CD14-positive monocyte (primary cell): ENCODE measurements around the gene CDC37L1. TPM values are rescaled to one million over a fixed set of nuclear protein-coding genes. Genes with fewer than 3 reads are reported as not detected.

Experiments used
- DNase-seq, 3 donors: peaks; one replicate each; pipeline ENCODE4 v3.0.0-alpha.2; 2011 to 2022
- H2AFZ ChIP-seq: 2 replicates; pipeline ENCODE4 v1.6.0; 2012; ENCODE audit warnings: mild to moderate bottlenecking, low read depth, low read length, inconsistent platforms; ENCODE audit not compliant: insufficient read depth, poor library complexity, severe bottlenecking
- H3K27ac ChIP-seq, 2 donors: 1 replicate in 1 of 2; 2 replicates in 1 of 2; pipeline ENCODE4 v1.5.1; 2012 to 2013; ENCODE audit warnings: low read length in 2 of 2, control low read depth in 1 of 2, inconsistent platforms in 1 of 2, low read depth in 1 of 2, mild to moderate bottlenecking in 1 of 2
- H3K27me3 ChIP-seq, 2 donors: one replicate each; pipeline versions ENCODE4 v1.6.0 to v1.6.1; 2011 to 2013; ENCODE audit warnings: low read length in 2 of 2; ENCODE audit not compliant: control insufficient read depth in 2 of 2, insufficient read depth in 2 of 2
- H3K36me3 ChIP-seq, 2 donors: replicated peaks in 1 of 2; 1 replicate in 1 of 2; 2 replicates in 1 of 2; pipeline versions ENCODE4 v1.5.1 to v1.6.1; 2012 to 2013; ENCODE audit warnings: low read length in 2 of 2, control low read depth in 1 of 2, inconsistent platforms in 1 of 2, mild to moderate bottlenecking in 1 of 2; ENCODE audit not compliant: insufficient read depth in 2 of 2, control insufficient read depth in 1 of 2
- H3K4me1 ChIP-seq, 2 donors: 1 replicate in 1 of 2; 2 replicates in 1 of 2; pipeline versions ENCODE4 v1.5.1 to v1.6.1; 2012 to 2013; ENCODE audit warnings: low read length in 2 of 2, control low read depth in 1 of 2, inconsistent platforms in 1 of 2, mild to moderate bottlenecking in 1 of 2, moderate library complexity in 1 of 2; ENCODE audit not compliant: insufficient read depth in 2 of 2, control insufficient read depth in 1 of 2
- H3K4me2 ChIP-seq: replicated peaks from 2 replicates; pipeline ENCODE3; 2012; ENCODE audit warnings: low read length, moderate library complexity, mild to moderate bottlenecking; ENCODE audit not compliant: poor library complexity, severe bottlenecking; ENCODE audit errors: extremely low read depth
- H3K4me3 ChIP-seq, 3 experiments: fragments of 200-600 bp in 1 of 3; sonication (generic) in 1 of 3; replicated peaks in 1 of 3; 1 replicate in 2 of 3; 2 replicates in 1 of 3; pipeline ENCODE4 v1.5.1; 2011 to 2013; ENCODE audit warnings: low read length in 3 of 3, mild to moderate bottlenecking in 3 of 3, control low read depth in 2 of 3, low read depth in 2 of 3, inconsistent platforms in 1 of 3, moderate library complexity in 1 of 3
- H3K79me2 ChIP-seq: 2 replicates; pipeline ENCODE4 v1.6.0; 2012; ENCODE audit warnings: mild to moderate bottlenecking, control low read depth, inconsistent platforms, low read length, moderate library complexity; ENCODE audit not compliant: insufficient read depth
- H3K9ac ChIP-seq: 2 replicates; pipeline ENCODE4 v1.6.0; 2017; ENCODE audit warnings: low read length, mild to moderate bottlenecking; ENCODE audit not compliant: insufficient read depth, poor library complexity, severe bottlenecking
- H3K9me3 ChIP-seq, 2 donors: replicated peaks in 1 of 2; 1 replicate in 1 of 2; 2 replicates in 1 of 2; pipeline versions ENCODE4 v1.5.1 to v1.6.1; 2012 to 2013; ENCODE audit warnings: low read length in 2 of 2, control low read depth in 1 of 2; ENCODE audit not compliant: control insufficient read depth in 1 of 2, insufficient read depth in 1 of 2
- H4K20me1 ChIP-seq: 2 replicates; pipeline ENCODE4 v1.6.0; 2012; ENCODE audit warnings: mild to moderate bottlenecking, low read length, control low read depth, moderate library complexity; ENCODE audit not compliant: insufficient read depth
- H3K27ac Mint-ChIP-seq, 7 donors: one replicate each; pipeline ENCODE4 v1.8.0; 2020; ENCODE audit warnings: mild to moderate bottlenecking in 7 of 7, mixed read lengths in 7 of 7, moderate library complexity in 6 of 7, inconsistent platforms in 2 of 7
- H3K27me3 Mint-ChIP-seq, 3 donors: one replicate each; pipeline ENCODE4 v1.8.0; 2021 to 2022; ENCODE audit warnings: low read depth in 3 of 3, mild to moderate bottlenecking in 3 of 3, mixed read lengths in 3 of 3, moderate library complexity in 3 of 3, inconsistent platforms in 1 of 3
- H3K36me3 Mint-ChIP-seq, 2 donors: one replicate each; pipeline ENCODE4 v1.8.0; 2020; ENCODE audit warnings: mixed read lengths in 2 of 2, inconsistent platforms in 1 of 2, mild to moderate bottlenecking in 1 of 2
- H3K4me1 Mint-ChIP-seq: one replicate; pipeline ENCODE4 v1.8.0; 2020; ENCODE audit warnings: mild to moderate bottlenecking, mixed read lengths
- H3K4me3 Mint-ChIP-seq, 2 donors: one replicate each; pipeline ENCODE4 v1.8.0; 2020; ENCODE audit warnings: mild to moderate bottlenecking in 2 of 2, mixed read lengths in 2 of 2, moderate library complexity in 1 of 2
- H3K9me3 Mint-ChIP-seq, 7 donors: one replicate each; pipeline ENCODE4 v1.8.0; 2020 to 2022; ENCODE audit warnings: mixed read lengths in 7 of 7, mild to moderate bottlenecking in 6 of 7, moderate library complexity in 6 of 7, inconsistent platforms in 2 of 7
- WGBS: methylation state at CpG from one replicate; pipeline ENCODE4 v1.1.5; 2013; ENCODE audit warnings: missing lambda C conversion rate; ENCODE audit not compliant: insufficient coverage; 5-methylcytosine and 5-hydroxymethylcytosine counted together
- intact Hi-C, 2 donors: fragments of 100-400 bp; cut with micrococcal nuclease; formaldehyde crosslinking; loops; one replicate each; pipeline versions ENCODE4 v1.15.0 to v1.15.1; 2023
- polyA plus RNA-seq, 3 donors: library from polyadenylated mRNA; depleted of rRNA in 1 of 3; unstranded in 2 of 3; stranded (reverse) in 1 of 3; fragments of 300-500 nt in 2 of 3; fragments of >200 nt in 1 of 3; fragmentation: Illumina TruSeq in 2 of 3; gene quantifications; 1 replicate in 2 of 3; 2 replicates in 1 of 3; pipeline ENCODE4 v1.2.3, GENCODE V29; 2012 to 2021
- TF ChIP-seq, protein P1 (sequence below): fragments of 200-600 bp; IDR thresholded peaks from one replicate; pipeline ENCODE4 v1.8.0; 2022; ENCODE audit warnings: antibody characterized with exemption, mild to moderate bottlenecking

The CDC37L1 gene
- polyA plus RNA-seq, 3 donors, result 2.8 to 4.4 (median 2.8) TPM

- TF ChIP-seq, protein P1, sequence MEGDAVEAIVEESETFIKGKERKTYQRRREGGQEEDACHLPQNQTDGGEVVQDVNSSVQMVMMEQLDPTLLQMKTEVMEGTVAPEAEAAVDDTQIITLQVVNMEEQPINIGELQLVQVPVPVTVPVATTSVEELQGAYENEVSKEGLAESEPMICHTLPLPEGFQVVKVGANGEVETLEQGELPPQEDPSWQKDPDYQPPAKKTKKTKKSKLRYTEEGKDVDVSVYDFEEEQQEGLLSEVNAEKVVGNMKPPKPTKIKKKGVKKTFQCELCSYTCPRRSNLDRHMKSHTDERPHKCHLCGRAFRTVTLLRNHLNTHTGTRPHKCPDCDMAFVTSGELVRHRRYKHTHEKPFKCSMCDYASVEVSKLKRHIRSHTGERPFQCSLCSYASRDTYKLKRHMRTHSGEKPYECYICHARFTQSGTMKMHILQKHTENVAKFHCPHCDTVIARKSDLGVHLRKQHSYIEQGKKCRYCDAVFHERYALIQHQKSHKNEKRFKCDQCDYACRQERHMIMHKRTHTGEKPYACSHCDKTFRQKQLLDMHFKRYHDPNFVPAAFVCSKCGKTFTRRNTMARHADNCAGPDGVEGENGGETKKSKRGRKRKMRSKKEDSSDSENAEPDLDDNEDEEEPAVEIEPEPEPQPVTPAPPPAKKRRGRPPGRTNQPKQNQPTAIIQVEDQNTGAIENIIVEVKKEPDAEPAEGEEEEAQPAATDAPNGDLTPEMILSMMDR, result no peak
- no peaks in the 10 kb centered on the region for H3K27me3 ChIP-seq
- peaks cover 56 to 63% of the 10 kb centered on the region in 2 donors for H3K36me3 Mint-ChIP-seq
Observed at GRCh38 chr9:4701526-4701925, 22.2 kb downstream of the CDC37L1 start.

DNA sequence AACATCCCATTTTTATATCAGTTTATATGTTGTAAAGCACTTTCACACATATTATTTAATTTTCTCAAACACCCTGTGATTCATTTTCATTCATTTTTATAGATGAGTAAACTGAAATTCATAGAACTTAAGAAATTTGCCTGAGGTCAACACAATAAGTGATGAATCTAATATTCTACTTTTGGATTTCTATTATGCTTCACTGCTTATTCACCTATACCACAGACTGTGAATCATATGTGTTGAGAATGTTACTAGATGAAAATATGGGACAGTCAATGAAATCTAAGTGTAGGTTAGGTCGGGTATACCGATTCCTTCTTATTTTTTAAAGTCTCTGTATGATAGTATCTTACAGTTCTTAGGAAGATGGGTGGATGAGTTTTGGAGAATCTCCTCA lies 24.8 kb downstream of the CDC37L1 start:
- no peak for DNase-seq
- H3K36me3 ChIP-seq, result peaks cover 47 to 81% of the 10 kb centered on the region in 2 donors
- no peak overlapping the region for H3K4me3 Mint-ChIP-seq
- no peak overlapping the region for H3K4me3 ChIP-seq
- H3K27me3 ChIP-seq, result no peaks in the 10 kb centered on the region
- H3K9me3 Mint-ChIP-seq, result no peaks in the 10 kb centered on the region
- 100% methylated on average over 1 of the region's 2 CpGs for WGBS
- intact Hi-C loops, result no loop called here
- no peak overlapping the region for H3K27ac ChIP-seq
- H4K20me1 ChIP-seq, result no peaks in the 10 kb centered on the region
- H3K4me1 ChIP-seq, result no peaks in the 10 kb centered on the region
- H3K36me3 Mint-ChIP-seq, result peaks cover 48 to 57% of the 10 kb centered on the region in 2 donors
- no peaks in the 10 kb centered on the region for H3K4me1 Mint-ChIP-seq
- H3K4me2 ChIP-seq, result no peak overlapping the region
- no peaks in the 10 kb centered on the region for H3K79me2 ChIP-seq
- no peak overlapping the region for H3K27ac Mint-ChIP-seq
- no peaks in the 10 kb centered on the region for H3K9me3 ChIP-seq
- H3K9ac ChIP-seq, result no peak overlapping the region
- H2AFZ ChIP-seq, result no peak overlapping the region
- H3K27me3 Mint-ChIP-seq, result no peaks in the 10 kb centered on the region
- TF ChIP-seq, protein P1, result no peak

More at GRCh38 chr9:4701526-4701925, 22.2 kb downstream of the CDC37L1 start:
- Histone ChIP-seq H3K9me3 (no peaks in the 10 kb centered on the region), H3K4me2 (no peak overlapping the region), H3K79me2 (no peaks in the 10 kb centered on the region), H3K4me3 (no peak overlapping the region), H3K27ac (no peak overlapping the region), H3K9ac (no peak overlapping the region), H2AFZ (no peak overlapping the region), H3K36me3 (peaks cover 62 to 94% of the 10 kb centered on the region in 2 donors), H4K20me1 (no peaks in the 10 kb centered on the region), H3K4me1 (no peaks in the 10 kb centered on the region)
- no peaks in the 10 kb centered on the region for H3K4me1 Mint-ChIP-seq
- H3K9me3 Mint-ChIP-seq, result no peaks in the 10 kb centered on the region
- H3K27me3 Mint-ChIP-seq, result peaks cover 0 to 1% (median 0%) of the 10 kb centered on the region in 3 donors
- no peak for DNase-seq
- intact Hi-C loops, result no loop called here
- peak overlapping the region in 1 of 7 donors; percentile 41 for H3K27ac Mint-ChIP-seq
- no peak overlapping the region for H3K4me3 Mint-ChIP-seq
- no CpG with 5 or more reads among the region's 1 CpG for WGBS
